ENCODE measurements around the gene CXCR4. TPM values are rescaled to one million over a fixed set of nuclear protein-coding genes. Genes with fewer than 3 reads are reported as not detected.

Gene CXCR4
- total and polyA plus RNA-seq, 9 of the 15 experiments (the other 6 are each of a cell fraction or from before 2014, with no cell fraction given), result 0.07 to 0.45 (median 0.17) TPM; not detected in 3

DNA sequence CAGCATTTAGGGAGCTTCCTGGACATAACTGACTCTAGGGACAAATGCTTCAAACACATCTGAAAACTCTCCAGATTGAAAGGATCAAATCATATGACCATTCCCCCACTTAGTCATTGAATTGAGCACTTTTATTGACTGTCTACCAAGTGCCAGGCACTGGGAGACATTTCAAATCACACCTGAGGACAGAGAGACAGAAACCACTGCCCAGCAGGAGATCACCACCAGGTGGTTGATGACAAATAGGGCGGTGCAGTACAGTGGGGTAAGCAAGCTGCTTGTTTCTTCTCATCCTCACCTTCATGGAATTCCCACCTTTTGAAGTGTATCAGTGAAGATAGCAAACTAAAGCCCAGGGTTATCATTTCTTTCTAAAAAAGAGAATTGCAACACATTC lies 19.0 kb upstream of the CXCR4 start:
- no peak for ATAC-seq
- in situ Hi-C loops (cut with MboI) (no loop called here), intact Hi-C loops (cut with micrococcal nuclease) (no loop called here)
- no peaks in the 10 kb centered on the region for H3K79me2 ChIP-seq (ENCODE audit: control insufficient read depth, insufficient read depth, low read length)
- POLR2A ChIA-PET, result interaction anchor here (0.7 kb wide), 1 partner anchor 256 kb away, joined by 3 read pairs; no protein-coding TSS in a partner anchor
- no peaks in the 10 kb centered on the region for H4K20me1 ChIP-seq (replicated peaks; ENCODE audit: control insufficient read depth, insufficient read depth, low read length)
- H3K9ac ChIP-seq (ENCODE audit: insufficient read depth in 1 of 2, low read depth in 2 of 2, low read length in 2 of 2), result no peak overlapping the region
- no peaks in the 10 kb centered on the region for H3K4me1 ChIP-seq (replicated peaks in 1 of 2; ENCODE audit: control insufficient read depth in 2 of 2, insufficient read depth in 2 of 2, low read length in 2 of 2)
- CTCF ChIA-PET (ENCODE audit: low intra/inter-chr PET ratio), result no interaction called here
- H3K36me3 ChIP-seq (ENCODE audit: control insufficient read depth, insufficient read depth, low read length), result no peaks in the 10 kb centered on the region
- DNase-seq (ENCODE audit: extremely low read depth in 1 of 4, low spot score in 3 of 4), result no peak
- no peak overlapping the region for H3K4me2 ChIP-seq (ENCODE audit: insufficient read depth, low read length)
- H3K27ac ChIP-seq (ENCODE audit: extremely low read depth, low read depth, low read length), result no peak overlapping the region
- no peaks in the 10 kb centered on the region for H3K9me1 ChIP-seq (ENCODE audit: control insufficient read depth, insufficient read depth, low read length)
- H2AFZ ChIP-seq (ENCODE audit: low read depth, low read length), result no peak overlapping the region
- WGBS (ENCODE audit: insufficient coverage, low coverage, missing lambda C conversion rate), result 5% methylated on average over 1 of the region's 1 CpG
- no peaks in the 10 kb centered on the region for H3K9me3 ChIP-seq (replicated peaks; ENCODE audit: control insufficient read depth, insufficient read depth, low read depth, low read length)
- H3K4me3 ChIP-seq, result no peak overlapping the region
- TF ChIP-seq CHD4 (IDR thresholded peaks at IDR 0.05; ENCODE audit: insufficient read depth, insufficient replicate concordance, low read depth, low read length, poor library complexity, severe bottlenecking) (no peak), ZNF263 (CRISPR knock-in tag; IDR thresholded peaks at IDR 0.05; ENCODE audit: borderline replicate concordance) (no peak), EP300 (IDR thresholded peaks at IDR 0.05; ENCODE audit: low read length) (no peak)
- TF ChIP-seq, protein P1, sequence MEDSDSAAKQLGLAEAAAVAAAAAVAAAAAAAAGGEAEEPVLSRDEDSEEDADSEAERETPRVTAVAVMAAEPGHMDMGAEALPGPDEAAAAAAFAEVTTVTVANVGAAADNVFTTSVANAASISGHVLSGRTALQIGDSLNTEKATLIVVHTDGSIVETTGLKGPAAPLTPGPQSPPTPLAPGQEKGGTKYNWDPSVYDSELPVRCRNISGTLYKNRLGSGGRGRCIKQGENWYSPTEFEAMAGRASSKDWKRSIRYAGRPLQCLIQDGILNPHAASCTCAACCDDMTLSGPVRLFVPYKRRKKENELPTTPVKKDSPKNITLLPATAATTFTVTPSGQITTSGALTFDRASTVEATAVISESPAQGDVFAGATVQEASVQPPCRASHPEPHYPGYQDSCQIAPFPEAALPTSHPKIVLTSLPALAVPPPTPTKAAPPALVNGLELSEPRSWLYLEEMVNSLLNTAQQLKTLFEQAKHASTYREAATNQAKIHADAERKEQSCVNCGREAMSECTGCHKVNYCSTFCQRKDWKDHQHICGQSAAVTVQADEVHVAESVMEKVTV (CRISPR knock-in tag; IDR thresholded peaks at IDR 0.05), result no peak
- FAIRE-seq, result no peak
- BruUV-seq (replicated peaks), result no TSS peak
- peaks cover 0 to 8% of the 10 kb centered on the region in 2 experiments; a peak in 3 of 5 replicates for H3K27me3 ChIP-seq (ENCODE audit: control insufficient read depth in 2 of 2, insufficient read depth in 2 of 2, low read length in 2 of 2)

Data from K562 (cell line).